Testis (tissue), 3 donors: Measurements from ENCODE around the gene CCDC60. TPM values are rescaled to one million over a fixed set of nuclear protein-coding genes. Genes with fewer than 3 reads are reported as not detected.

Experiments used
- DNase-seq: peaks from one replicate; pipeline ENCODE4 v3.0.0-alpha.2; 2019
- H3K27ac ChIP-seq, 2 donors: fragments of 200-600 bp; sonication (generic); one replicate each; pipeline ENCODE4 v1.5.1; 2019
- H3K27me3 ChIP-seq: fragments of 200-600 bp; sonication (generic); one replicate; pipeline ENCODE4 v1.5.1; 2019
- H3K36me3 ChIP-seq: fragments of 200-600 bp; sonication (generic); one replicate; pipeline ENCODE4 v1.5.1; 2017; ENCODE audit warnings: low read depth; ENCODE audit errors: missing control alignments
- H3K4me1 ChIP-seq: fragments of 200-600 bp; sonication (generic); one replicate; pipeline ENCODE4 v1.5.1; 2019
- H3K4me3 ChIP-seq, 2 donors: fragments of 200-600 bp; sonication (generic); one replicate each; pipeline ENCODE4 v1.5.1; 2017 to 2019
- H3K9me3 ChIP-seq: fragments of 200-600 bp; sonication (generic); one replicate; pipeline ENCODE4 v1.5.1; 2017
- CTCF ChIP-seq, 3 experiments: fragments of 450-650 bp in 2 of 3; fragments of 200-600 bp in 1 of 3; sonication (generic) in 1 of 3; IDR thresholded peaks; one replicate each; pipeline ENCODE4 v1.5.1; 2016 to 2019; ENCODE audit warnings: antibody characterized with exemption in 3 of 3, mild to moderate bottlenecking in 2 of 3, moderate library complexity in 1 of 3
- POLR2A ChIP-seq: fragments of 450-650 bp; IDR thresholded peaks from one replicate; pipeline ENCODE4 v1.6.1; 2017; ENCODE audit warnings: antibody characterized with exemption, mild to moderate bottlenecking, moderate library complexity
- WGBS, 2 donors: methylation state at CpG; one replicate each; pipeline ENCODE4 v1.1.5; 2018; 5-methylcytosine and 5-hydroxymethylcytosine counted together
- intact Hi-C: fragments of 100-400 bp; cut with DNase I; formaldehyde crosslinking; loops from one replicate; pipeline ENCODE4 v1.15.1; 2023; ENCODE audit warnings: low total_unique reads
- polyA plus RNA-seq: library from polyadenylated mRNA; stranded (reverse); fragments of 350-450 nt; fragmentation: Illumina TruSeq; extraction: RNeasy Lipid Tissue Mini Kit (QIAGEN cat#74804); gene quantifications from one replicate; pipeline ENCODE4 v1.2.3, GENCODE V29; 2014; ENCODE audit warnings: low read depth, low replicate concordance; ENCODE audit not compliant: insufficient read depth
- total RNA-seq, 2 donors: library from RNA; depleted of rRNA; stranded (reverse); fragments of >200 nt; gene quantifications; one replicate each; pipeline ENCODE4 v1.2.3, GENCODE V29; 2016

Gene CCDC60
- total and polyA plus RNA-seq, 3 donors from 2014 or later: 5.7 to 35.6 (median 11.4) TPM

GRCh38 chr12:119375075-119375882, 40.8 kb downstream of the CCDC60 start:
- H3K4me3 ChIP-seq: no peak overlapping the region
- no peaks in the 10 kb centered on the region for H3K9me3 ChIP-seq
- H3K36me3 ChIP-seq: no peaks in the 10 kb centered on the region
- 80 to 81% methylated on average over 7 of the region's 7 CpGs for WGBS, 2 donors
- TF ChIP-seq POLR2A (no peak), CTCF (IDR thresholded peaks at IDR 0.05) (no peak)
- no peaks in the 10 kb centered on the region for H3K27me3 ChIP-seq
- intact Hi-C loops: no loop called here
- no peak overlapping the region for H3K27ac ChIP-seq
- no peak for DNase-seq
- no peaks in the 10 kb centered on the region for H3K4me1 ChIP-seq

GRCh38 chr12:119375883-119376190, 41.3 kb downstream of the CCDC60 start:
- Histone ChIP-seq H3K36me3 (no peaks in the 10 kb centered on the region), H3K9me3 (no peaks in the 10 kb centered on the region), H3K4me1 (no peaks in the 10 kb centered on the region), H3K27ac (no peak overlapping the region), H3K27me3 (no peaks in the 10 kb centered on the region), H3K4me3 (no peak overlapping the region)
- WGBS, 2 donors: 34 to 53% methylated on average over 5 of the region's 5 CpGs
- DNase-seq: no peak
- TF ChIP-seq CTCF (IDR thresholded peaks at IDR 0.05): no peak
- TF ChIP-seq POLR2A: no peak
- intact Hi-C loops: no loop called here

GRCh38 chr12:119378903-119379302, 44.4 kb downstream of the CCDC60 start:
- no peak overlapping the region for H3K27ac ChIP-seq
- WGBS, 2 donors: 70 to 72% methylated on average over 4 of the region's 4 CpGs

GRCh38 chr12:119381471-119382235, 47.1 kb downstream of the CCDC60 start:
- no peak for DNase-seq
- WGBS, 2 donors: 59 to 65% methylated on average over 5 of the region's 5 CpGs
- Histone ChIP-seq H3K9me3 (no peaks in the 10 kb centered on the region), H3K27me3 (no peaks in the 10 kb centered on the region), H3K27ac (no peak overlapping the region), H3K36me3 (no peaks in the 10 kb centered on the region), H3K4me3 (no peak overlapping the region), H3K4me1 (no peaks in the 10 kb centered on the region)
- no peak for TF ChIP-seq CTCF (IDR thresholded peaks at IDR 0.05)
- no peak for TF ChIP-seq POLR2A
- intact Hi-C loops: no loop called here

More at GRCh38 chr12:119378903-119379302, 44.4 kb downstream of the CCDC60 start:
- Histone ChIP-seq H3K4me1 (no peaks in the 10 kb centered on the region), H3K9me3 (no peaks in the 10 kb centered on the region), H3K36me3 (no peaks in the 10 kb centered on the region), H3K27me3 (no peaks in the 10 kb centered on the region), H3K4me3 (no peak overlapping the region)
- intact Hi-C loops: no loop called here
- DNase-seq: no peak
- TF ChIP-seq CTCF (IDR thresholded peaks at IDR 0.05) (no peak), POLR2A (no peak)
